Stimulated activated naive CD4-positive, alpha-beta T cell treated with Interleukin-2 at 50 U/mL for 16 hours (primary cell): ENCODE data around the gene KIRREL3.

Experiments used
- DNase-seq: peaks from one replicate; lab custom pipeline; 2025; lab: John Stamatoyannopoulos, UW

Gene KIRREL3

DNA sequence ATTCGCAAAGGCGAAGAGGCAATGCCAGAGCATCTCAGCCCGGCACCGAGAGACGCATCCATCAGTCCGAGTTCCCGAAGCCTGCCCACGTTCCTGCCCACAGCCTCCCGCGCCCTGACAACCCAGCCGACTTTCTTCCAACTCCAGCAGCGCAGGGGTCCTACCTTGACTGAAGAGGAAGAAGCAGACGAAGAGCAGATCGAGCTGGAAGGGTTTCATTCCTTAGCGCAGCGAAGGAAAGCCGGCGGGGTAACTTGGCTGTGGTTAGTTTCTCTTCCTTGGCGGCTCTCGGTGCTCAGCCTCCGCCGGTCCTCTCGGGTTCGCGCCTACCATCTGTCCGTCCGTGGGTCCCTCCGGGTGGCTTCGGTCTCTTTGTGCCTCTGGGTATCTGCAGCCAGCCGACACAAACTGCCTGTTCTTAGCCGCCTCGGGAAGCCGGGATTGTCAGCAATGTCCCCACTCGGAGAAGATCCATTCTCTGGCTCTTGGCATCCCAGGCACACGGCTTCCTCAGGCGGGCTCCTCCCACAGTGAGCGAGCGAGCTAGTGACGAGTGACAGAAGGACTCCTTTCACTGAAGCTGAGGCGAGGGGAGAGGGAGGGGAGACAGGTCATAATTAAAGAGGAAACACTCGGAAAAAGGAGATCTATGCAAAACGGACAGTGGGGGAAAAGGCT lies at the start of gene KIRREL3:
TSS of gene KIRREL3 (minus strand) at position 480 of the 678 bp plus-strand sequence.
- DNase-seq, result no peak

GRCh38 chr11:127050186-127050585 lies 49.6 kb upstream of the KIRREL3 start:
- no peak for DNase-seq

DNA sequence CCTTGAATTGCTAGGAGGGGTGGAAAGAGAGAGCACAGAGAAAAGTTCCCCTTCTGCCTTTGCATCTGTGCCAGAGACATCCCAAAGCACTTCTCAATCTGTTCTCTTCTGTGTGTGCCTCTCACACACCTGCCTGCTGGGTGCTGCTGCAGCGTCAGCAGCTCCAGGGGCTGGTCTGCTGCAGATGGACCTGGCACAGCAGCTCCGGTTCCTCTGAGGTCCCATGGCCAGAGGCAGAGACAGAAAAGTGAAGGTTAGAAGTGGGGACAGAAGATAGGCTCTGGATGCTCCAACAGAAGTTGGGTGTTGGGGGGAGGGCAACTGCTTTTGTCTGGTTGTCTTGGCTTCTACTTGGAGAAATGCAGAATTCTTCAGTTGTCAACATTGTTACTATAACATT lies 48.9 kb upstream of the KIRREL3 start:
- no peak for DNase-seq

DNA sequence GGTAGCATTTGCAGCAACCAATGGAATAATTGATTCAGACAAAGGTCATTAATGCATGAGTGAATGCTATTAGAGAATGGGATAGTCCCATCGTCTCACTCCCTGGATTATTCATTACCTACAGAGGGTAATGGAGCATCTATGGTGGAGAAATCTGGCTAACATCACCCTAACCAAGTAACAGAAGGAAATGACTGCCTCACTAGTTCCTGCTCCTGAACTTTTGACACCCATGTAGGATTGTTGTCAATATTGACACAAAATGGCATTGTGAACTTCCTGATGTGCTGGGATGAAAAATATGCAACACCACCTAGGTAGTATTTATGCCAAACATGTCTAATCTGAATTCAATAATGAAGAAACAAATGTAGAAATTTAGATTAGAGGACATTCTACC lies 44.0 kb upstream of the KIRREL3 start:
- no peak for DNase-seq

DNA sequence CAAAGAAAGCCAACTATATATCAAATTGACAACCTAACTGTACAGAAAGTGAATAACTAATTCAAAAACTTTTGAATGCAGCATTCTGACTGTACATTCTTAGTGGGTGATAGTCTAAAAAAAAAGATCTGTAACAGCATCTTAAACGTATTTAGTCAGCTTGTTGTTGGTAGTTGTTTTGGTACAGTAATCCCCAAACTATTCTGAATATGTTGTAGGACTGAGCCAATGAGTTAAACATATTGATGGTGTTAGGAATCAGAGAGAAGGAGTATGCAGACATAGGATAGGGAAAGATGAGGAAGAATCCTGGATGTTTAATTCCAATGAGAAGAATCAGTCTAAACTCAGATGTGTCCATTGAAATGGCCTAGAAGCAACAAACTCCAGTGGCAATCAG lies 41.9 kb upstream of the KIRREL3 start:
- DNase-seq, result no peak

GRCh38 chr11:127039591-127039990 lies 39.0 kb upstream of the KIRREL3 start:
- no peak for DNase-seq

- no peak for DNase-seq
Measured at GRCh38 chr11:127037596-127037995, 37.0 kb upstream of the KIRREL3 start.

DNA sequence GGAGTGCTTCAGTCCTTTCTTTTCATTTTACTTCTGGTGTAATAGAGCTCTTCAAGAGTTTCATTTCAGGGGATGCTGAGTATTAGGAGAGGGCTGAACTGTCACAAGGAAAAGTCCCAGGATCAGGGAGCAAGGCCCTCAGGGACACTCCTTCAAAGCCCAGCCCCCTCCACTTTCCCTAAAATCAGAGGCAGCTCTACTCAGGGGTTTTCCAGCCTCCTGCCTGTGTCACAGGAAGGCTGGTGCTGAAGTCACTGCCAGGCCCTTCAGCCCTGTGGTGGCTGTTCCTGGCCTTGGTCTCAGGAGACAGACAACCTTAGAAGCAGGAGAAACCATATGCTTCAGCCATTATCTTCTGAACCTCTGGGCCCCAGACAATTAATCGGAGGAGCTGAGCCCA lies 36.4 kb upstream of the KIRREL3 start:
- no peak for DNase-seq

DNA sequence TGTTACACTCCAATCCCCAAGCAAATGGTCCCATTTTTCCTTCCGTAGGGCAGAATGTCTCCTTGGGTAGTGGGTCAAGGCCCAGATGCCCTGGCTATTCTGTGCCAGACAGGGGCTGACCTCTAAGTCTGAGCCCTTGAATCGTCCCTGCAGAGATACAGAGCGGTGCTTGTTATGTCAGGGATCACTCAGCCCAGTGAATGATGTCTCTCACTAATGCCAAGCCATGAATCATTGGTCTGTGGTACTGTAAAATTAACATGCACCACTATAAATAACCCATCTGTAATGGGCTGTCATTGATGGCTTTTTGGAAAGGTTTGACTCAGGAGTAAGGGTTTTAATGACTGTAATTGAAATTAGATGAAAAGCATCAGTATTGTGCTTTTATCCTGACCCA lies 35.3 kb upstream of the KIRREL3 start:
- no peak for DNase-seq

GRCh38 chr11:127034973-127035372 lies 34.4 kb upstream of the KIRREL3 start:
- no peak for DNase-seq

- DNase-seq, result no peak
Measured at GRCh38 chr11:127028648-127029047, 28.1 kb upstream of the KIRREL3 start.

GRCh38 chr11:127027789-127028188 lies 27.2 kb upstream of the KIRREL3 start:
- DNase-seq, result no peak

DNA sequence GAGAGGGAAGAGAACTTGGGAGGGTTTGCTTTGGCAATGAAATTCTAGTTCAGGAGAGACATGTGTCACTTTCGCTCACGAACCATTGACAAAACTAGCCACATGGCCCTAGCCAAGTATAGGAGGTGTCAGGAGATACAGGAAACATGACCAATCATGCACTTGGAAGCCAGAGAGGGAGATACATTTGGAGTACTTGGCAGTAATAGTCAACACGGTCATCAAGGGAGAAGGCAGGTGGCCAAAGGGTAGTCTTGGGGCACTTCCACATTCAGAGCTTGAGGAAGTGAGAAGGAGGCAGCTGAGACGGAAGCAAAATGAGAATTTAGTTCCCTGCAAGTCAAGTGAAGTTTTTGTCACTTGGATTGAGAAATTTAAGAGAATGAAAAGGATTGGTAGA lies 26.4 kb upstream of the KIRREL3 start:
- no peak for DNase-seq

GRCh38 chr11:127023991-127024390 lies 23.4 kb upstream of the KIRREL3 start:
- no peak for DNase-seq

DNA sequence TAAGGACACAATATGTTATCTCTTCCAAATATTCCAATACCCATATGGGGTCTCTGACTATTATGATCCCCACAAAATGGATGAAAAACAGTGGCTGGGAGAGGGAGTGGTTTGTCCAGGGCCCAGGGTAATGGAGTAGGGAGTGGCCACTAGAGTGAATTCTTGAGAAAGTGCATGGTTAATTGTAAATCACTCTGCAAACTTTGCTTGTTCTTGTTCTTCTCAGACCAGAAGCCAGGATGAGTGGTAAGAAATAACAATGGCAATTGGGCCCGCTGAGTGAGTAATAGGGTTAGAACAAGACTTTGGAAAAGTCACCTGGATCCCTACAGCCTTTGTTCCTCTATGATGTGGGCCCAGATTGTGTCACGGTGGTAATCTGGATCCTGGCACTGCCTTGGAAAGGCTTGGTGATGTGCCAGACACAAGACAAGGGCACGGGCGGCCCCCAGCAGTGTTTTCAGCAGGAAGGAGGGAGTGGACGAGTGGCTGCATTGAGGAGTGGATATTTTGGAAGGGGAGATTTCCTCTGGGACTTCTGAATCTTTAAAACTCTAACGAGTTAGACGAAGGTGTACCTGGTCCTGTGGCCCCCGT lies 18.2 kb upstream of the KIRREL3 start:
- no peak for DNase-seq

GRCh38 chr11:127017482-127017881 lies 16.9 kb upstream of the KIRREL3 start:
- DNase-seq, result no peak

- DNase-seq, result no peak
Measured at GRCh38 chr11:127013550-127013949, 13.0 kb upstream of the KIRREL3 start.

DNA sequence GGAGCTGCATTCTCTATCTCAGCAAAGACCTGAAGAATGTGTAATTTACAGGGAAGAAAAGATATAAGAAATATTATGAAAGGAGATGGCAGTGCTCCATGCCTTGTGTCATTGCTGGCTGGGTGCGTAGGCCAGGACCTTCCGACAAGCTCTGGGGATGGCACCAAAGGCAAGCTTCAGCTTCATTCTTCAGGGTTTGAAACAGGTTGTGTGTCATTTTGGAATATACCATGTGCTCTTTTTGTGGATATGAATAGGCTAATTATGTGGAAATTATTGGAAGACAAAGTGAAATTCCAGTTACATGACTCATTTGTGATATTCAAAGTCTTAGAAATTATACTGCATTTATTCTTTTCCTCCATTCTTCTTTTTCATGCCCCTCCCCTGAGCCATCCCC lies 5.7 kb upstream of the KIRREL3 start:
- DNase-seq, result no peak

GRCh38 chr11:127003260-127003981 lies 2.9 kb upstream of the KIRREL3 start:
- no peak for DNase-seq

- DNase-seq, result no peak
Measured at GRCh38 chr11:127002669-127003259, 2.2 kb upstream of the KIRREL3 start.

GRCh38 chr11:127000981-127001380 lies 411 bp upstream of the KIRREL3 start:
- no peak for DNase-seq

- no peak for DNase-seq
Measured at GRCh38 chr11:126999366-126999765, 1.2 kb downstream of the KIRREL3 start.

- no peak for DNase-seq
Measured at GRCh38 chr11:126997641-126998040, 2.9 kb downstream of the KIRREL3 start.
